HG02763 (cell line): ENCODE results near the gene SLC25A38.
"Not testable (repeated sequence)": the region's sequence is repeated elsewhere in the genome, so short reads cannot be mapped to it uniquely, and the experiment has no call there.

Source experiments
- ATAC-seq: cut with Tn5 transposase; IDR thresholded peaks from one replicate; pipeline ENCODE4 v1.9.1; 2021; ENCODE audit warnings: mild to moderate bottlenecking, moderate library complexity; ENCODE audit not compliant: unreplicated experiment

The SLC25A38 gene

DNA sequence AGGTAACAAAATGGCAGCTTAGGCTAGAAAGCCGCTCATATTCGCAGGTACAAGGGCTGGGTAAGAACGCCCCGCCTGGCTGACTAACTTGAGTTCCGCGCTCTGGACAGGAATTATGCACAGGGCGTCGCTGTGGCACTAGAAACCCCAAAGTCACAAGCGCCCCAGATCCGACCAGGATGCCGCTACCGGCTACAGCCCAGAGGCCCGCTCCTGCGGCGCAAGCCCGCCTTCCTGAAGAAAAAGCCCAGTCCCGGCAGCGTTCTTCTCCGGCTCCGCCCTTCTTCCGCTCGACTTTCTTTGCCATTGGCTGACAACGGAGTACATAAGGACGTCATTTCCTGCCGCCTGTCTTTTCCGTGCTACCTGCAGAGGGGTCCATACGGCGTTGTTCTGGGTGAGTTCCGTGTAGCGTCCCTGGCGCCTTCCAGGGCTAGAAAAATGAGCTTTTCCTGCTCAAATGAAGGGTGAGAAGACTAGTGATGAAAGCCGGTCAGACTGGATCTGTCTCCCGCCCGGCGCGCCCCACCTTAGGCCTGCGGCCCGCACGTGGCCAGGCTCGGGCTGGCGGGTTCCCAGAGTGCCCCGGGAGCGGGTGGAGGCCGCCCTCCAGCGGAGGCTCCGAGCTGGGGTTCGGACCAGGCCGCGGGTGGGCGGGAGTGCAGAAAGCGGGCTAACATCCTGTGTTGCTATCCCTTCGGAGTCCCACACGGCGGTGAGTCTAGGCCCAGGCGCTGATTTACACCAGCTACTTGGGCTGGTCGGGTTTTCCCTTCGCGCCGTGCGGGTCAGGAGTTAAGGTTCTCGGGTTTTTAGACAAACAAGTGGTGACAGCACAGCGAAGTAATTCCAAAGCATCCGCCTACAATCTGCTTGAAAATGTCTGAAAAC lies 23.4 kb downstream of the SLC25A38 start, which contains the start of gene RPSA:
Gene RPSA, plus strand, starts transcription at position 353 of the 891 bp plus-strand sequence. CDS start 934 bp downstream, outside the sequence.
- ATAC-seq = peak; percentile 93

DNA sequence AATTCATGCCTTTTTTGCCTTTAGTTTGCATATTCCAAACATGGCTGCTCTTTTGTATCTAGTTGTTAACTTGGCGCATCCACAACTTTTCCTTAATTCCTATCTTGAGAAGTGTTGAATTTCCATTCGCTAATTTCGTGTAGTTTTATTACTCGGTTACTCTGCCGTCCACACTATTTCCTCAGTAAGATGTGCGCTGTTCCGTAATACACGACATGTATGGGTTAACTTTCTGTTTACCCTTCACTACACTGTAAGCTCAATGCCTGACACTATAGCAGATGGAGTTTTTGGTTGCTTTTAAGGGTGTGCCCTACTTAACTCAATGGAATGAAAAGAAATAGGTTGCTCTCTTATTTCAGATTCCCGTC lies 24.1 kb downstream of the SLC25A38 start:
- ATAC-seq = no peak

- ATAC-seq = no peak
Observed at GRCh38 chr3:39407773-39408492, 24.8 kb downstream of the SLC25A38 start.

- no peak for ATAC-seq
Observed at GRCh38 chr3:39408493-39409372, 25.6 kb downstream of the SLC25A38 start.

GRCh38 chr3:39409514-39410136 lies 26.5 kb downstream of the SLC25A38 start:
- ATAC-seq = no peak

GRCh38 chr3:39410893-39411292 lies 27.7 kb downstream of the SLC25A38 start:
- no peak for ATAC-seq

- no peak for ATAC-seq
Observed at GRCh38 chr3:39412668-39413260, 29.6 kb downstream of the SLC25A38 start.

DNA sequence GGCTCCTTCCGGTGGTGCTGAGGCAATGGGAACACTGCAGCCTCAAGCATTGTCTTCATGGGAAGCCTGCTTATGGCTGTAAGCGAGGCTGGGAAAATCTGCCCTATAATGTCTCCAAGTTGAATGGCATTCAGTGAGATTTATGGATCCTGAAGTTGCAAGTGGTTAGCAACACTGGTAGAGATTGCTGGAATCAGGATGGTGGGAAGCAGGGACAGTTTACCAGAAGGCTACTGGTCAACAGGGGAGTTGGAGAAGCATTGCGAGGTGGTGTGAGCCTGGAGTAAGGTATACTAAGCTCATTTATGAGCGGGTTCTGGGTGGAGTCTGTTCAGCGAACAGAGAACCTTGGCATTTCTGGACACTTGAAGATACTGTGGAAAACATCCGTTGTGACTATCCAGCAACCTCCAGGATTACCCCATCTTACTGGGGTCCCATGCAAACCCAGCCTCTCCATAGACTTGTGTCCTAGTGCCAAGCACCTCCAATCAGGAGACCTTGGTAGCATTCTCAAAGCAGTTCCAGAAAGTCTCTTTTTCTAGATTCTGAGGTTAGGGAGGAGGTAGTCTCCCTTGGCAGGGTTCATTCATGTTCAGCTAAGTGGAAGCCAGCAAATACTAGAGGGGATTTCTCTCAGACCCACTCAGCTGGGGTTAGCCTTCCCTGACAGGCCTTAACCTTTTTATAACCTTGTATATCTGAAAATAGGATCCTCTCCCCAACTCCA lies 30.7 kb downstream of the SLC25A38 start:
- no peak for ATAC-seq

DNA sequence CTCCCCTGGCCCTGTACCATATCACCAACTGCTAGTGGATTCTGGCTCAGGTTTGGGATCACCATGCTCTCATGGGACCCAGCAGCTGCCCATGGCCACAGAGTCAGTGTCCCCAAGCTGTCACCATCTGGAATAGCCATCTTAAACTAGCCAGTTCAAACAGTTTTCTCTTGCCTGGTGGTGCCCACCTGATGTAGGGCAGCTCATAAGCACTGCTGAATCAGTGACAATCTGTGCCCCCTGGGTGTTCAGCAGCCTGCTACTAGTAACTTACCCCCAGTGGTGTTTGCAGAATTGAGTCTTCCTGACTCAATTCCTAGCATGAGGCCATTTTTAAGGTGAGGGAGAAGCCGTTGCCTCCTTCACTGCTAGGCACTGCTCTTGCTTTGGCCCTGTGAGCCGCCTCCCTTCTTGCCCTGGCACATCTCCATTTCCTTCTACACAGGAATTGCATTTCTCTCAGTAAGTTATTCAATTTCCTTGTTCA lies 31.3 kb downstream of the SLC25A38 start:
- ATAC-seq = no peak

DNA sequence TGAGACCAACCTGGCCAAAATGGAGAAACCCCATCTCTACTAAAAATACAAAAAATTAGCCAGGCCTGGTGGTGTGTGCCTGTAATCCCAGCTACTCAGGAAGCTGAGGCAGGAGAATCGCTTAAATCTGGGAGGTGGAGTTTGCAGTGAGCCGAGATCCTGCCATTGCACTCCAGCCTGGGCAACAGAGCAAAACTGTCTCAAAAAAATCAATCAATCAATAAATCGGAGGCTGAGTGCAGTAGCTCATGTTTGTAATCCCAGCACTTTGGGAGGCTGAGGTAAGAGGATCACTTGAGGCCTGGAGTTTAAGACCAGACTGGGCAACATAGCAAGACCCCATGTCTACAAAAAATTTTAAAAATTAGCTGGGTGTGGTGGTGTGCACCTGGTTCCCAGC lies 32.1 kb downstream of the SLC25A38 start:
- not testable (repeated sequence) for ATAC-seq

- ATAC-seq = no peak
Observed at GRCh38 chr3:39415983-39416382, 32.8 kb downstream of the SLC25A38 start.

- ATAC-seq = not testable (repeated sequence)
Observed at GRCh38 chr3:39416998-39417397, 33.8 kb downstream of the SLC25A38 start.

- not testable (repeated sequence) for ATAC-seq
Observed at GRCh38 chr3:39418556-39419225, 35.5 kb downstream of the SLC25A38 start.

GRCh38 chr3:39419742-39420315 lies 36.7 kb downstream of the SLC25A38 start:
- ATAC-seq = no peak

DNA sequence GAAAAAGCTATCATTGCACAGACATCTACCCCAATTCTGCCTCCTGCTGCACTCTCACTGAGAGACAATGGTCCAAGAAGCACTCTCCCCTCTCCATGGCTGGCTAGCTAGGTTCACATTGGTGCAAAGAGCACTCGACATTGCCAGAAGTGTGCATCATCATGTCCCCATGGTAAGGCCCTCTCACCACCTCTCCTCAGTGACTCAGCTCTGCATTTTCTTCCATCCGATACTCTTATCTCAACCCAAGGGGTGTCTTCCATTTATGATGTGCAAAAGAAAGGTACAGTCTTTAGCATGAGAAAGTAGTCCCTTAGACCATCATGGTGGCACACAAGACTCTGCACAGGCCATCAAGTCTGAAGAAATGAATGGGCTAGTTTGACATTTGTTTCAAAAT lies 37.4 kb downstream of the SLC25A38 start:
- no peak for ATAC-seq

GRCh38 chr3:39423436-39423970 lies 40.3 kb downstream of the SLC25A38 start:
- ATAC-seq = no peak

DNA sequence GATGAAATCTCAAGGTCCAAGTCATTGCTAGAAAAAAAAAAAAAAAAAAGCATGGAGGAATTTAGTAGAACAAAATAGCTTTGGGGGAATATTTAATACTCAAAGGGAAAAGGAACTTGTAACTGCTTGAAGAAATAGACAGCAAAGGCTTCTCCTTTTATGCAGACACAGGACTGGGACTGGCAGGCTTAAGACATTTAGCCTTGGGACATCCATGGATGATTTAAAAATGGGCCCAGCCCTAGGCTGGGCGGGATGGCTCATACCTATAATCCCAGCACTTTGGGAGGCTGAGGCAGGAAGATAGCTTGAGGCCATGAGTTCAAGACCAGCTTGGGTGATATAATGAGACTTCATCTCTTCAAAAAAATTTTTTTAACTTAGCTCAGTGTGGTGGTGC lies 43.1 kb downstream of the SLC25A38 start:
- ATAC-seq = no peak

DNA sequence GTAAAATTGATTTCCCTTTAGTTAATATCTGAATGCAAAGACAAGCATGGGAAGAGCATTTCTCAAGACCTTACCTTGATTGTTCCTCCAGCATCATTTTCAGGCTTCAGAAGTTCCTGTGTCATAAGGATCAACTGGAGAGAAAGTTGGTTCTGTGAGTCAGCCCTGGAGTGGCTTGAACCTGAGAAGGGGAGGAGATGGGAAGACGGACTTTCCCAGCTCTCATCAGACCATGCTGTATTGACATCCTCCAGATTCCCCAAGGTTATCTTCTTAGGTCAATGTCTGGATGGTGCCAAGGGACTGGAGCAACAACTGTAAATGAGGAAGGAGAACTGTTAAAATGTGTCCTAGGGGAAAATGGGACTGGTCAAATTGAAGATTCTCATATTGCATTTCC lies 44.3 kb downstream of the SLC25A38 start:
- no peak for ATAC-seq
